Body of pancreas (tissue), 4 donors: Measurements from ENCODE around the gene EYS.

Experiments used
- CTCF ChIP-seq, 7 experiments: fragments of 450-650 bp in 4 of 7; fragments of 200-600 bp in 3 of 7; sonication (generic) in 3 of 7; IDR thresholded peaks; one replicate each; pipeline ENCODE4 v1.5.1; 2016 to 2019; ENCODE audit warnings: antibody characterized with exemption in 7 of 7
- POLR2A ChIP-seq, 3 donors: fragments of 450-650 bp; IDR thresholded peaks; one replicate each; pipeline ENCODE4 v1.6.1; 2016; ENCODE audit warnings: antibody characterized with exemption in 3 of 3, mild to moderate bottlenecking in 2 of 3

GRCh38 chr6:63864671-63865318 lies 1842.2 kb downstream of the EYS start:
- TF ChIP-seq CTCF (IDR thresholded peaks at IDR 0.05), result no peak
- no peak for TF ChIP-seq POLR2A (IDR thresholded peaks at IDR 0.05)
